IPS-NIHi7 (cell line): ENCODE measurements around the gene BICC1.
"Not testable (repeated sequence)": the region's sequence is repeated elsewhere in the genome, so short reads cannot be mapped to it uniquely, and the experiment has no call there.

Source experiments
- DNase-seq: peaks from one replicate; pipeline ENCODE4 v3.0.0; 2012; ENCODE audit warnings: mixed read lengths; ENCODE audit errors: extremely low spot score

The BICC1 gene

GRCh38 chr10:58597211-58597610 lies 84.5 kb downstream of the BICC1 start:
- DNase-seq, result not testable (repeated sequence)

GRCh38 chr10:58599927-58600553 lies 87.4 kb downstream of the BICC1 start:
- no peak for DNase-seq

- no peak for DNase-seq
Measured at GRCh38 chr10:58608351-58608750, 95.7 kb downstream of the BICC1 start.

DNA sequence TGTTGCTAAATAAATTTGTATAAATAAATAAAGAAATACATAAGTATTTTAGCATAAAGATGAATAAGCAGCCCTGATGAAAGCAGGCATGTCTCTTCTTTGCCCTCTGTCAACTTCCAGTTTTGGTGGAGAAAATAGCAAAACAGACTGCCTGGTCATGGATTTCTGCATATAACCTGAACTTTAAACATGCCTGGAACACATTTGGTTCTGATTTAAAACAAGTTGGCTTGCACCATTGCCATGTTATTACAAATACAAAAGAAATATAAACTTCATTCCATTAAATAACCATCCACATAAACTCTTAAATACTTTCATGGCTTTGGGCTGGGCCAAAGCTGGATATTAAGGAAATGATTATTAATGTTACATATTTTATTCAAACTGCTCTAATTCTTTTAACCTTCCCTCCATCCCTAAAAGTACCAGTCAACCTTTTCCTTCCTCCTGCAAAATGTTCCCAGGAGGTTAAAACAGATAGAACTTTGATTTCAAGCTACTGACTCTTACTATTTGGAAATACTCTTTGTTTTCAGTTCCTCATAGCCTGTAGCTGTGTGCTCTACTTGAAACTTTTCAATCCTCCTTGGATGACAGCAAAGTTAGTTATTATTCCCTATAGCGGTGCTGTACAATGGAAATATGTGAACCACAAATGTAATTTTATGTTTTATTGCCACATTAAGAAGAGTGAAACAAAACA lies 96.3 kb downstream of the BICC1 start:
- no peak for DNase-seq

- no peak for DNase-seq
Measured at GRCh38 chr10:58609532-58610150, 97.0 kb downstream of the BICC1 start.

GRCh38 chr10:58615237-58615935 lies 102.7 kb downstream of the BICC1 start:
- DNase-seq, result no peak

GRCh38 chr10:58618158-58618676 lies 105.5 kb downstream of the BICC1 start:
- DNase-seq, result no peak

DNA sequence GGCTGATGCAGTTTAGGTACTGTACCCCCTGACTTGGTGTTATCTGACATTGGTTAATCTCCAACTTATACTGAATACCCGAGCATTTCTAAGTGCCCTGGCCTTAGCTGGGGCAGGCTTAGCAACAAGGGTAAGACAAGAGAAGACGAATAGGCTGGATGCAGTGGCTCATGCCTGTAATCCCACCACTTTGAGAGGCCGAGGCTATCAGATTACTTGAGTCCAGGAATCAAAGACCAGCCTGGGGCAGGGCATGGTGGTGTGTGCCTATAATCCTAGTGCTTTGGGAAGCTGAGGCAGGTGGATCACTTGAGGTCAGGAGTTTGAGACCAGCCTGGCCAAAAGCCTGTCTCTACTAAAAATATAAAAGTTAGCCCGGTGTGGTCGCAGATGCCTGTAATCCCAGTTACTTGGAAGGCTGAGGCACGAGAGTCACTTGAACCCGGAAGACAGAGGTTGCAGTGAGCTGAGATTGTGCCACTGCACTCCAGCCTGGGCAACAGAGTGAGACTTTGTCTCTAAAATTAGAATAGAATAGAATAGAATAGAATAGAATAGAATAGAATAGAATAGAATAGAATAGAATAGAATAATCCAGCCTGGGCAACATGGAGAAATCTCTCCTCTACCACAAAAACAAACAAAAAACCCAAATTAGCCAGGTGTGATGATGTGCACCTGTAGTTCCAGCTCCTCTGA lies 108.9 kb downstream of the BICC1 start:
- DNase-seq, result no peak

- no peak for DNase-seq
Measured at GRCh38 chr10:58622246-58622645, 109.6 kb downstream of the BICC1 start.

- no peak for DNase-seq
Measured at GRCh38 chr10:58625070-58625469, 112.4 kb downstream of the BICC1 start.

DNA sequence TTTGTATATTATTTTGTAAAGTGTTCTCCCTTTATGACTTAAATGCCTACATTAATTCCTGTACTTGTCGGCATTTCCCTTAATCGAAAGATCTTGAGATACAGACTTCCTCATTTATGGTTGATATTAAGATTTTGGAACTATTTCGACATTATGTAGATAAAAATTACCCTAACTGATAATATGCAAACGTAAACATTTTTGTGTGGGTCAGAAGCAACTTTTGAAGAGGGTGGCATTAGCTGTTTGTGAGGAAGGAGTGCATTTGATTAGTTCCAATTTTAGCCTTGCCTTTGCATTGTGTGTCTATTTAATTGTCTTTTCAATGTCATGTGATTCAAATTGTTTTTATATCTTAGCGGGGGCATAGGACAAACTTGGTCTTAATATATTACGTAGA lies 114.7 kb downstream of the BICC1 start:
- DNase-seq, result no peak

- DNase-seq, result peak; percentile 20
Measured at GRCh38 chr10:58631715-58632114, 119.0 kb downstream of the BICC1 start.

DNA sequence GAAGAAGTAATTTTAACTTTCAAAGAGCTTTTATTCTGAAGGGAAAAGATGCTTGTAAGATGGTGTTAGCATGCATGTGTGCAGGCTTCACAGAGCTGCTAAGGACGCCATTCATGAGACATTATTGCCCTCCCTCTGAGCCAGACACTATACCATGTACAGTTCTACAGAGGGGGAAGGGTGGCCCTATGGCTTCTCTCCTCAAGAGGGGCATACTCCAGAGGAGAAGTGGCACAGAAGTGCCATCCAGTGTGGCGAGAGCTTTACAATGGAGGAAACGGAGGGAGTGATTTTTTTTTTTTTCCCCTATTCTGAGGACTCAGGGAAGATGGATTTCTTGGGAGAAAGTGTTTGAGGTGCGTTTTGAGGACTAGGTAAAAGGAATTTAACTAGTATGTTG lies 119.5 kb downstream of the BICC1 start:
- no peak for DNase-seq

GRCh38 chr10:58637352-58637751 lies 124.7 kb downstream of the BICC1 start:
- DNase-seq, result no peak

GRCh38 chr10:58638388-58638787 lies 125.7 kb downstream of the BICC1 start:
- no peak for DNase-seq

- no peak for DNase-seq
Measured at GRCh38 chr10:58641095-58641531, 128.4 kb downstream of the BICC1 start.

- no peak for DNase-seq
Measured at GRCh38 chr10:58641708-58642107, 129.0 kb downstream of the BICC1 start.

GRCh38 chr10:58642283-58642682 lies 129.6 kb downstream of the BICC1 start:
- DNase-seq, result no peak

DNA sequence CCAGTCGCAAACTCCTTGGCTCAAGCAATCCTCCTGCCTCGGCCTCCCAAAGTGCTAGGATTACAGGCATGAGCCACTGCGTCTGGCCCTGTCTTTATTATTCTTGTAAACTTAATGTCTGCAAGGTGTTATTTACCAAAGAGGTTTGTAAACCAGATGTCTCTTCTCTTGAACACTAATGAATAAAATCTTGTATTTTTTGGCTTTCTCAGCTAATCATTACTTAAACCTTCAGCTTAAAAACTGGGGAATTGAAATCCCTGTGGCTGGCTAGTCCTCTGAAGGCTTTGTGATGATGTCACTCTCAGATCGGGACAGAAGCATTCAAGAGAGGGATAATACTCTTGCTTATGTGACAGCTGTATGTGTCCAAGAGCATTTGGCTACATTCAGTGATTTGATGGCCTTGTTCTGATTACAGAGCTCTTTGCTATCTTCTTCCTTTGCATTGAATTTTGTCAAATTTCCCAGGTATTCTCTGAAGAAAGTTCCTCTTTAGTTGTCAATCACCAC lies 130.3 kb downstream of the BICC1 start:
- no peak for DNase-seq

- no peak for DNase-seq
Measured at GRCh38 chr10:58644311-58644710, 131.6 kb downstream of the BICC1 start.

DNA sequence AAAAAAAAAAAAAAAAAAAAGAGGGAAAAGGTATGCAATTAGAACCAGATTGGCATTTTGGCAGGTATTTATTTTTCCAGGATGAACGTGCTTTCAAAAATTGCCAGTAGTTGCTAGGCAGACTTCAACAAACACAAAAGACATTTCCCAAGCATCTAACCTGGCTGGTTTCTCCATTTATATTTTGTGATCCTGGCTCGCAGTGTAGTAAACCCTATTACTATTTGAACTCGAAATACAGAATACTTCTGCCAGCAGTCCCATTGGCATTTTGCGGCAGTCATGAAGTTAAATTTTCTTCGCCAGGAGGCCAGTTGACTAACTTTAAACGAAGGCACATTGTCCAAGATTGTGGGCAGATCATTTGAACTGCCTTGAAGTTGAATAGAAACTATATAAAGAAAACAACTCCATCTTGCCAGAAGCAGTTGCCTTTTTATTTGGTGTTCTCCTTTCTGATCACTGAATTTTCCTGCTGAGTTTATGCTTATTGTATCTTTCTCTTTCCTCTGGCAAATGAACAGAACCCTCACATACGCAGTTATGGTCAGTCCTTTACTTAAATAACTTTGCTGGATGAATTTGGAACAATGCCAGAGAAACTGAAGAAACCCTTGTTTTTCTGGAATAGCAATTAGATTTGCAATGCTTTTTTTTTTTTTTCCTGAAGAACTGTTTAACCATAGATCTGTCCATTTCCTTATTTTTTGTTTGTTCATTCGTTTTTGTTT lies 132.9 kb downstream of the BICC1 start:
- DNase-seq, result no peak
